GM21717 (cell line): ENCODE measurements around the gene CNTD1.
"Not testable (repeated sequence)": the region's sequence is repeated elsewhere in the genome, so short reads cannot be mapped to it uniquely, and the experiment has no call there.

Source experiments
- ATAC-seq: cut with Tn5 transposase; IDR thresholded peaks from one replicate; pipeline ENCODE4 v1.9.1; 2021; ENCODE audit warnings: mild to moderate bottlenecking, moderate library complexity; ENCODE audit not compliant: unreplicated experiment

CNTD1 gene

GRCh38 chr17:42798383-42799380 lies at the start of gene CNTD1, which contains the start of gene COA3:
Gene CNTD1 (plus strand): TSS chr17:42798861. CDS start chr17:42799068, 207 bp downstream.
Gene COA3 (minus strand): TSS chr17:42798704. CDS start chr17:42798681, 23 bp downstream.
- peak; percentile 61 for ATAC-seq

GRCh38 chr17:42748908-42749798 lies 49.5 kb upstream of the CNTD1 start:
- no peak for ATAC-seq

GRCh38 chr17:42750739-42751344 lies 47.8 kb upstream of the CNTD1 start:
- no peak for ATAC-seq

DNA sequence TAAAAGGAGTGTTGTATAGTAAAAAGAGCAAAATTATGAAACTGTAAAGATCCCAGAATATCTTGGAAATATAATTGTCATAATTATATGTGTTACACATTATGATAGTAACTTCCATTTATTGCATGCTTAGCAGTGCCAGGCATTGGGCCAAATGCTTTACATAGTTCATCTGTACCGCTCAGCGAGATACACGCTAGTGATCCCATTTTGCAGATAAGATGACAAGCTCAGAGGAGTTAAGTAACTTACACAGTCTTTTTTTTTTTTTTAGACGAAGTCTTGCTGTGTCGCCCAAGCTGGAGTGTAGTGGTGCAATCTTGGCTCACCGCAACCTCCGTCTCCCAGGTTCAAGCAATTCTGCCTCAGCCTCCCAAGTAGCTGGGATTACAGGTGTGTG lies 47.0 kb upstream of the CNTD1 start:
- ATAC-seq, result no peak

DNA sequence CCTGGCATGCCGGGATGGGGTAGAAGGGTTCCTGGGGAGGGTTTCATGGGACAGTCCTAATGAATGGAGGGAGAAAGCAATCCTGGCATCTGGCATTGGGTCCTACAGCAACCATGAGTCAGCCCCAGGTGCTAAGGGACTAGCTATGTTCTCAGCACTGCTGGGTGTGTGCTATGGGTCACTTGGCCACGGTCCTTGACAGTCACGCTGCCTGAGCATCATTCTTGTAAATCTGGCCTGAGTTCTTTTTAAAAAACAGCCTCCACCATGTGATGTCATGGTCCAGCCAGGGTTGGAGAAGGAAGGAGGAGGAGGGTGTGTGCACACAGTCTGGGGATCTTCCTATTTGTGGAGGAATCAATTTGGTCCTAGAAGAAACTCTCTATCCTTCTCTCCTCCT lies 43.9 kb upstream of the CNTD1 start:
- no peak for ATAC-seq

GRCh38 chr17:42759982-42760651 lies 38.5 kb upstream of the CNTD1 start:
- ATAC-seq, result no peak

DNA sequence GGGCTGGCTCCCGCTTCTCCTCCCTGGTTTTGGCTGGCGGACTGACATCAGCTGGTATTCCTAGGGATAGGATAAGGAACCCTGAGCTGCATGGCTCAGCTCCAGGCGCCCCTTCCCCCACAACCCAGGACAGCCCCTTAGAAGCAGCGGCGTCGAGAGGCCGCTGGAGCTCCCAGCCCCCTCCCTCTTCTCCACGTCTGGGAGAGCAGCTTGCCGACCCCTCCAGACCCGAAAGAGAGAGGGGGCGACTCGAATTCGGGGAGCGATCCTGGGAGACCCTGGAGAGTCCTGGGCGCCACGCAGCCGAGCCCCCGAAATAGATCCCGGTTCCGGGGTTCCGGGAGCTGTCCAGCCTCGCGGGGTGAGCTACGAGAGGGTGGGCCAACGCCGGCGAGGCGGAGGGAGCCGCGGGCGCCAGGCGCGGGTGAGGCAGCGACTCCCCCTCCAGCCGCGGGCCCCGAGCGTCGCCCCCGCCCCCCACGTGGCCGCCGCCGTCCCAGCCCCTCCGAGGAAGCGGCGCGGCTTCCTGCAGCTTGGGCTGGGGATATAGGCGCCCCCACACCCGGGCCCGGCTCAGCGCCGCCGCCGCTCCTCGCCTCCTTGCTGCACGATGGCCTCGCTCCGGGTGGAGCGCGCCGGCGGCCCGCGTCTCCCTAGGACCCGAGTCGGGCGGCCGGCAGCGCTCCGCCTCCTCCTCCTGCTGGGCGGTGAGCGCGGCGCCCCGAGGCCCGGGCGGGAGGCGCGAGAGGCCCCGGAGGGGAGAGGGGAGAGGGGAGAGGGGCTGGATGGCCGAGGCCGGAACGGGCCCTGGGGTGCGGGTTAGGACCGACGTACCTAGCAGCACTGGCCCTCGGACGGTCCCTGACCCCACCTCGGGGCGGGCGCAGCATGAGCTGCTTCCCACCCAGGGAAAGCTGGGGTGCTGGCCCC lies 37.7 kb upstream of the CNTD1 start, which contains the start of gene RAMP2:
Gene RAMP2, plus strand, starts transcription at position 576 of the 930 bp plus-strand sequence. Its CDS starts 35 bp downstream, at position 611.
- ATAC-seq, result no peak

DNA sequence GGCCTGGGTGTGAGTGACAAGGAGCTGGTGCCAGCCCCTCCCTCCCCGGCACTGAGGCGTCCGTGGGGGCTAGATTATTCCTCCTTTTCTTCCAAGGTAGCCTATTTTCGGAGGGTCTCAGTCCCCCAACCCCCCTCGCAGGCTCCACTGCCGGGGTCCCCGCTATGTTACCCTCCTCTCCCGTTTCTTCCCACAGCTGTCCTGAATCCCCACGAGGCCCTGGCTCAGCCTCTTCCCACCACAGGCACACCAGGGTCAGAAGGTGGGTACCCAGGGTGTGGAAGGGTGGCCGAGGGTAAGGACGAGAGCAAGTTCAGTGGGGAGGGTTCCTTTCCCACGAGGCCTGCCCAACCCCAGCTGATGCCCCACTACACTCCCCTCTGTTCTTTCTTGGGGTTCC lies 37.0 kb upstream of the CNTD1 start:
- ATAC-seq, result no peak

DNA sequence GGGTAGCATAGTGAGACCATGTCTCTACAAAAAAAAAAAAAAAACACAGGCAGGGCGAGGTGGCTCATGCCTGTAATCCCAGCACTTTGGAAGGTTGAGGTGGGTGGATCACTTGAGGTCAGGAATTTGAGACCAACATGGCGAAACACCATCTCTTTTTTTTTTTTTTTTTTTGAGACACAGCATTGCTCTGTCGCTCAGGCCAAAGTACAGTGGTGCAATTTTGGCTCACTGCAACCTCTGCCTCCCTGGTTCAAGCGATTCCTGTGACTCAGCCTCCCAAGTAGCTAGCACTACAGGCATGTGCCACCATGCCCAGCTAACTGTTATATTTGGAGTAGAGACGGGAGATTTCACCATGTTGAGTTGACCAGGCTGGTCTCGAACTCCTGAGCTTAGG lies 32.5 kb upstream of the CNTD1 start:
- no peak for ATAC-seq

DNA sequence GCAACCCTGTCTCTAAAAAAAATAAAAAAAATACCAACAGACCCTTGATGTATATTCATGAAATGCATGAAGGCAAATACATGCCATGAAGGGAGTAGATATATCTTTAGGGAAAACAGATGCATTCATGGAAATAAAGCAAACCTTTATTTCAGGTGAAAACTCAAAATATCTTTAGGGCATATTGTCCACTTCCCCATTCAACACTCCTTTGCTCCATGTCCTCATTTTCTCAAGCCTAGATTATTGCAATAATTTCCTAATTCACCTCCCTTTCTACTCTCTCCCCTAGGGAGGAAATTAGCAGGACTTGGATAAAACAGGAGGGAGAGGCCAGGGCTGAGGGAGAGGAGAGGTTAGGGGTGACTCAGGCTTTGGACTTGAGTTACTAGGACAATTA lies 31.1 kb upstream of the CNTD1 start:
- no peak for ATAC-seq

DNA sequence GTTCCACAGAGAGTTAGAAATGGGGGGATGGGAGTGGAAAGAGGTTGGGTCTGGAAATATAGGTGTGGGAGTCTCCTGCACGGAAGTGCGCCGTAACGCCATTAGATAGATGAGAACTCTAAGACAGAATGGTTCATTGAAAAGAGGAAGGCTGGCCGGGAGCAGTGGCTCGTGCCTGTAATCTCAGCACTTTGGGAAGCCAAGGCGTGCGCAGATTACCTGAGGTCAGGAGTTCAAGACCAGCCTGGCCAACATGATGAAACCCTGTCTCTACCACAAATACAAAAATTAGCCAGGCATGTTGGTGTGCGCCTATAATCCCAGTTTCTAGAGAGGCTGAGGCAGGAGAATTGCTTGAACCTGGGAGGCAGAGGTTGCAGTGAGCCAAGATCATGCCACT lies 30.7 kb upstream of the CNTD1 start:
- not testable (repeated sequence) for ATAC-seq

DNA sequence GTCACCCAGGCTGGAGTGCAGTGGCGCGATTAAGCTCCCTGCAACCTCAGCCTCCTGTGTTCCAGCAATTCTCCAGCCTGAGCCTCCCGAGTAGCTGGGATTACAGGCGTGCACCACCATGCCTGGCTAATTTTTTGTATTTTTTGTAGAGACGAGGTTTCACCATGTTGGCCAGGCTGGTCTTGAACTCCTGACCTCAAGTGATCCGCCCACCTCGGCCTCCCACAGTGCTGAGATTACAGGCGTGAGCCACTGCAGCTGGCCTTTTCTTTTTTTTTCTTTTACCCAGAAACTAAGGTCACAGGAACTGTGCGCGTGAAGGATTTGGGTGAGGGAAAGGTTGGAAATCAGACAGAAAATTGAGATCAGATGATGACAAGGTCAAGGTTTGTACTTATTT lies 28.7 kb upstream of the CNTD1 start:
- ATAC-seq, result not testable (repeated sequence)

- no peak for ATAC-seq
Observed at GRCh38 chr17:42772945-42773289, 25.7 kb upstream of the CNTD1 start.

- ATAC-seq, result peak; percentile 69
Observed at GRCh38 chr17:42773290-42774035, 25.2 kb upstream of the CNTD1 start, which contains the start of gene VPS25. Gene VPS25 (plus strand): TSS chr17:42773449. CDS start chr17:42773476, 27 bp downstream.

GRCh38 chr17:42774066-42774745 lies 24.5 kb upstream of the CNTD1 start:
- ATAC-seq, result no peak

DNA sequence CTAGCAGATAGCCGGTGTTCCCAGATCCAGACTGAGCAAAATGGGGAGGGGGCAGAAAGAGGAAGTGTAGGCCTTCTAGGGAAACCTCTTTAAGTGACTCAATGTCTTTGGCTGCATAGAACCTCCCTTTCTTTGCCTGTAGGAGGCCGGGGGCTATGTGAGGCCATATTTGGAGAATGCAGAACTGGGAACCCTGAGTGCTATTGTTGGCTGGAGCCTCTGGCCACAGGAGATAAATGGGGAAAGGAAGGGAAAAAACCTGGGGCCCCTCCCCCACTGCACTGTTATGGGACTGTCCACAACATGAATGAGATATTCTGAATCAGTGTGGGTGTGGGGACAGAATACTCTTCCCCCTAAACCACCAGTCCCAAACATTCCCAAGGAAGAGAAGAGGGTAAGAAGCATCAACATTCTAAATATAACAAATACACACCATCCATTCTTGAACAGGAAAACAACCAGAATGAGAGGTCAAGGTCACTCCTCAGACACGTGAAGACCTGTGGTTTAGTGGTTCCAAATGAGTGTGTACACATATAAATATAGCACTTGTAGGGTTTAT lies 23.0 kb upstream of the CNTD1 start:
- no peak for ATAC-seq

- no peak for ATAC-seq
Observed at GRCh38 chr17:42778570-42778969, 20.1 kb upstream of the CNTD1 start.
